ENCODE measurements around the gene ENAH. TPM values are rescaled to one million over a fixed set of nuclear protein-coding genes. Genes with fewer than 3 reads are reported as not detected.
A peak's percentile ranks its signal among the peaks of the same experiment; 100 is the strongest.

ENAH gene
- total RNA-seq, 1 experiment from 2014 or later: 130 TPM

DNA sequence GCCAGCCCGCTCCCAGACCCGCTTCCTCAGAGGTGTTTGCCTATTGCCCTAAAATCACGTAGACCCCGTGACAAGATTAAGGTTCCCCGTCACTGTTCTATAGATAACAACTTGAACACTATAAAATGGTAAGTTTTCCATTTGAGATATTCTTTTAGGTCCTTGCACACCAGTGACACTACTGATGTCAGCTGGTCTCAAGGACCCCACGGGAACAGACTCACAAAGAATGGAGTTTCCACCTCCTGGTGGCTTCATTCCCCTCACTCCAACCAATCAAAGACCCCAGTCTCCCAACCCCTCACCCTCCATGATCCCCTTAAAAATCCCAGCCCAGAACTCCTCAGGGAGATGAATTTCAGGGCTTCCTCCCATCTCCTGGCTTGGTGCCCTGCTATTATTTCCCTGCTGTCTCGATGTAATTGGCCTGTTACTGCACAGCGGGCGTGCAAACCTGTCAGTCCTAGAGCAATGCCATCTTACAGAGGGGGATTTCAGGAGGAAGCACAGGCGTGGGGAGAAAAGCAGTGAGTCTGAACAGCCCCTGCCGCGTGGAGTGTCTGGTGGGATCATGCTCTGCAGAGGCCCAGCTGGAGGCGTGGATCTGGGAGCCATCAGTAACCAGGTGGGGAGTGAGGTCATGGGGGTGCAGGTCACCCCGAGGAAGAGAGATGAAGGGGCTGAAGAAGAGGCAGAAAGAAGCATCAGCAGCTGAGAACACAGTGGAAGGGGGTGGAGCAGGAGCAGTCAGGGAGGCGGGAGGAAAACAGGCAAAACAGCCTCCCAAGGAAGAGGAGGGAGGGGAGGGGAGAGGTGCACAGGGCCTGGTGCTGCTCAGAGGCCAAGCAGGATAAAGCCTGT is 190.0 kb downstream of the ENAH start:
- no peak for DNase-seq (ENCODE audit: extremely low read depth, low read depth)

DNA sequence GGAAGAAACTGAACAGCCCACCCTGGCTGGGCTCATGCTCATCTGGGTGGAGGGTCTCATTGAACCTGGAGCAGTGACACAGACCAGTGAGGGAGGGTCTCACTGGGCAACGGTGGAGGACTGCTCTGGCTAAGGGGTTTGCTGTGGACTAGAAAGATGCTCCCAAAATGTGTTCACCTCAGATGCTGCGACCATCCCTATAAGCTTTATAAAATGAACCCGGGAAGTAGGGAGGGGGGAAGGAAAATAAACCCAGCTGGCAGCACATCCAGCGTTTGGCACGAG is 190.6 kb downstream of the ENAH start:
- DNase-seq (ENCODE audit: extremely low read depth, low read depth): no peak

DNA sequence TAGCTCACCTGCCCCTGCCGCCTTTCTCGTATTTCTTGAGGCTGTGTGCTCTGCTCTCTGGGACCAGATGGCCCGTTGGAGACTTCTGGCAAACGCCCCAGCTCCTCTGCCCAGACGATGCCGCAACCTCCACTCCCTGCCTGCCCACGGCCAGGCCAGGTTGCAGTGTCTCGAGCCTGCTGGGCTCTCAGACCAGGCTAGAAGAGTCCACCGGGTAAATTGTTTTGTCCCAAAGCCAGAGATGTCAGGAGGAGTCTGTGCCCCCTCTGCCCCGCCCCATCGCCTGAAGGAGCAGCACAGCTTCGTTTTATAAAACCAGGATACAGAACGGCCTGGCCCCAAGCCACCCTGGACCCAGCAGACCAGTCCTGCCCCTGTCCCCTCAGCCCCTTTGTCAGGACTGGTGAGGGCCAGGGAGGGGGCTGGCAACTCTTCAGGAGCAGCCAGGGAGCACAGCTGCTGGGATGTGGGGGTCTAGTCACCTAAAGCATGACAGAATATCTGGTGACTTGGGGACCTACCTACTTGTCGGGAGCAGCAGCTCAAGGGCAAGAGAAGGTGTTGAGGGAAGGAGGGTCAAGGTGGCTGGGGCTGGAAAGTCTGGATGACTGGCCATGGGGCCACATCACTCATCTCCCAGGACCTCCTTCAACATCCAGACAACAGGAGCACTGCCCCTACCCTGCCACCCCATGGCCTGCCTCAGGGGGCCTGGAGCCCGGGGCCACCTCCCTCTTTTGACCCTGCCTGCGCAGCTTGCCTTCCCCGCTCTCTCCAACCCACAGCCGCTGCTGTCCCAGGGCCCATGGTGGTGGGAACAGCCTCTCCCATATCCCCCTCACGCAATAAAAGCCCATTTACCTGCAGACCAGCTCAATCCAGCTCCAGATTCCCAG is 191.1 kb downstream of the ENAH start:
- DNase-seq (ENCODE audit: extremely low read depth, low read depth): no peak

DNA sequence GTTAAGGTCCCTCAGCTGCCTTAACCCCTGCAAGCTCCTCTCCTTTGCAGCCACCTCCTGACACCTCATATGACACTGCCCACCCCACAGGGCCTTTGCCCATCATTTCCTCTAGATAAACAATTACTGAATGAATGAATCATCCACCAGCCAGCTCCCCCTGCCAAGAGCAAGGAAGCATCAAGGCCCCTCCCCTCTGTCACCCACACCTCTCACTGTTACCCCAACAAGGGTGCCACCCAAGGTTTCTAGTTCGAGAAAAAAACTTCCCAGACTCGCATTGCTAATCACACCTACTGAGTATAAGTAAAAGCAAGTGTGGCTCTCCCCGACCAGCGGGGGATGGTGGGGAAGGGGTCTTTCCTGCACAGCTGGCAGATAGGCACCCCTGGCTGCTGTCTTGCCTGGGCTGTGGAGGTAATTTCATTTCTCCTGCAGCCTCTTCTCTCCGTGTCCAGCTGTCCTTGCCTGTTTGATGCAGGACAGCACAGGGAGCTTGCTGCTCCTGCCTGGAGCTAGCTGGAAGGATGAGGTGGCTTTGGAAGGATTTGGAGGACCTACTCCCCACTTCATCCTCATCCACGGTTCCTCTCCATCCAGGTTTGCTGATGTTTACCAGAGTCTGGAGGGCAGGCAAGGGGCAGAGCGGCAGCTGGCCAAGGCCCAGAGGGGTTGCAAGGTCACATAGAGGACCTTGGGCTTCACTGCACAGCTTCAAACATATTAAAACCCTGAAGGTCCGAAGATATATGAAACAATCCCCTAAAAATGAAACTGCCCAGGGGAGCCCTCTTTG is 192.0 kb downstream of the ENAH start:
- DNase-seq (ENCODE audit: extremely low read depth, low read depth): no peak

DNA sequence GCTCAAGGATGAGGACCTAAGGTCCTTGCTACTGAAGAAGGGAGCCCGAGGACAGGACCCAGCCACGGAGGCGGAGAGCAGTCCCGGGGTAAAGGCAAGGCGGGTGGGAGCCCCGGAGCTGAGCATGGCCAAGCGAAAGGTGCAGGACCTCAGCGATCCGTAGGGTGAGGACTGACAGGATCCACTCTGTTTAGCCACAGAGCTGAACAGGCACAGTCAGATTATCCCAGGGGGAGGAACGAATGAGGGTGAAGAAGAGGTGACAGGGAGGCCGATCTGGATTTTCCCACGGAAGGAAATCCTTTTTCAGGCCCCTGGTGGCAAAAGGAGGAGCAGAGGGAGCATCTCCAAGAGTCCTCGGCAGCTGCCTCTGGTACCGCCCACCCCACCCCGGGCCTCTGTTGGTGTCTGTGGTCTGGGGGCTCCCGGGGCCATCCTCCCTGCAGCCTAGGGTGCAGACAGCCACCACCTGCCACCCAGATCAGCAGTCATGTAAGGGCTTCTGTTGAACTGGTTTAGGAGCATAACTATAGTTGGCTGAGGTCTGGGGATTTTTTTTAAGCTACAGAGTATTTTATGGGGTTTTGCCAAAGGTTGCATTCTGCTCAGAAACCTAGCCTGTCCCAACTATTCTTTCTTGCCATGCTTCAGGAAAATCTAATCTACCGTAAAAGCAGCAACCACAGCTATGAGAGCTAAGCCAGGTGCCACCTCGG is 192.7 kb downstream of the ENAH start:
- DNase-seq (ENCODE audit: extremely low read depth, low read depth): no peak

DNA sequence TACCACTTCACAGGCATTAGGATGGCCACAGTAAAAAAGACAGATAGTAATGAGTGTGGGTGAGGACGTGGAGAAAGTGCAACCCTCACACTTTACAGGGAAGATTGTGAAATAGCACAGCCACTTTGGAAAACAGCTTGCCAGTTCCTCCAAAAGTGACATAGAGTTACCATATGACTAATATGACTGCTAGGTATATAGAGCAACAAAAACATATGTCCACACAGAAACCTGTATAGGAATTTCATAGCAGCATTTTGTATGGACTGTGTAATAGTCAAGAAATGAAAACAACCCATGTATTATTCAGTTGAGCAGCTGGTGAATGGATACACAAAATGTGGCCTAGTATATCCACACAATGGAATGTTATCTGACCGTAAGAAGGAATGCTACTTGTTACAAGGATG is 194.7 kb downstream of the ENAH start:
- DNase-seq (ENCODE audit: extremely low read depth, low read depth): no peak

DNA sequence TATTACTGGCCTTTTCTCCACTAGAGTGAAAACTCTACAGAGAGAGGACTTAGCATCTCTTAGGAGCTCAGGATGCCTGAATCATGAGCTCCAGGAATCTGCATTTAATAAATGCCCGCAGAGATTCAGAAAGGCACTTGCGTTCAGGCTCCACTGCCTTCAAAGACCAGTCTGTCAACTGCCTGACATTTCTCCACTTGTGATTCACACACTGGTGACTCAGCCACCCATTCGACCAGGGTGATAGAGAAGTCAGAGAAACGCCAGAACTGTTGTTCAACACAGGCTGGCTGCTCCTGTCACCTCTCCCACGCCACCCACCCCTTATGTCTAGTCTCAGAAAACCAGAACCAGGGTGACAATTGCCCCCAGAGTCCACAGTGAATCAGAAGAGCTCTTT is 198.2 kb downstream of the ENAH start:
- DNase-seq (ENCODE audit: extremely low read depth, low read depth): peak; percentile 79

DNA sequence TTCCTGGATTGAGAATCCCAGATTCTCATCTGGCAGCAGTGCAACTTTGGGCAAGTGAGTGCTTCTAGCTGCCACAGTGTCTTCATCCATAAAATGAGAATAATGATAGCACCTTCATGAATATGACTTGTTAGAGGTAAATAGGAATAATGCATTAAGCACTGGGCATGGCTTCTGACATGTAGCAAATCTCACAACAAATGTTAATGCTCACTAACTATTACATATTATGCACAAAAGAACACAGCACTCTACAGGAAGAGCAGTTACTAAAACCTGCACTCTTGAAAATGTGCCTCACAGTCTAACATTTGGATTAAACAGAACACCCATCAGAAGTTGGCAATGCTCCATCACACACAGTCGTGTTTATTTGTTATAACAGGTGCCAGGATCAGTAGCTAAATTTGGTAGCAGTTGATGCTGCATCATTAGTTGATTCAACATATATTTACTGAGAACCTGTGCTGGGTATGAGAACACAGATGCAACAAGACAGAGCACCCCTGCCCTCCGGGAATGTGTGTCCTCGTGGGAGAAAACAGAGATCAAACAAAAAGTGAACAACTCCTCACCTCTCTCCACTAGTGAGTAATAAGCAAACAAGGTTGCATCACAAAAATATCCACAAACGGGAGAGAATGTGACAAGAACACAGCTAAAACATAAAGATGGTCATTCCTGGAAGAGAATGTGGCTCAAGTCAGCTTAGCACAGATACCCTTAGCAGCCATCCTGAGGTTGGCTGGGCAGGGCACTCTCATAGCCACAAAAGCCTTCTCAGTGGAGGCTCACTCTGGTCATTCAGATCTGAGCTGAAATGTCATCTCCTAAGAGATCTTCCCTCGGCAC is 198.9 kb downstream of the ENAH start:
- no peak for DNase-seq (ENCODE audit: extremely low read depth, low read depth)

DNA sequence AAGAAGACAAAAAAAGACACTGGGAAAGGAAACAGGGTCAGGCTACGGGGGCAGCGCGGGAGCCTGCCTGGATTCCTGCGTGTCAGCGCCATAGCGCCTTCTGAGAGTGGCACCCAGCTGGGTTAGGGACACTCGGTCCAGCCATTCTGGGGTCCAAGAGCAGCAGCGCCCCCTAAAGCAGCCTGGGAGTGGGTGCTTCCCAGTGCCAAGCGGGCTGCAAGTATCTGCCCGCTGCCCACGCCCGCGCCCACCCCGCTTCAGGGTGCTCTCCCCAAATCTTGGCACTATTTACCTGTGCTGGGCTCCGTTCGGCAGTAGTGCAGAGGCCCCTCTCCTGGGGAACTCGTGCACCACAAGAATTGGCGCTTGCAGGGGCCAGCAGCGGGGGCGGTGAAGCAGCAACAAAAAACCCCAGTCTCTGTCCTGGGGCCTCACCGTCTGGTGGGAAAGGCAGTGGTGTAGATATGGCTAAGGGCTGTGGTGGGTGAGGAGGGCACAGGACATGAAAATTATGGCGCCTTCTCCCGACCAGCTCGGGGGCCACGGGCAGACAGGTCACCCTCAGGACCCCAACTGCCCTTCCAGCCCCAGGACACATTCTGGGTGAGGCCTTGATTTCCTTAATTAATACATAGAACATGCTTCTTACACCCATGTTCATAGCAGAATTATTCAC is 200.9 kb downstream of the ENAH start:
- DNase-seq (ENCODE audit: extremely low read depth, low read depth): no peak

DNA sequence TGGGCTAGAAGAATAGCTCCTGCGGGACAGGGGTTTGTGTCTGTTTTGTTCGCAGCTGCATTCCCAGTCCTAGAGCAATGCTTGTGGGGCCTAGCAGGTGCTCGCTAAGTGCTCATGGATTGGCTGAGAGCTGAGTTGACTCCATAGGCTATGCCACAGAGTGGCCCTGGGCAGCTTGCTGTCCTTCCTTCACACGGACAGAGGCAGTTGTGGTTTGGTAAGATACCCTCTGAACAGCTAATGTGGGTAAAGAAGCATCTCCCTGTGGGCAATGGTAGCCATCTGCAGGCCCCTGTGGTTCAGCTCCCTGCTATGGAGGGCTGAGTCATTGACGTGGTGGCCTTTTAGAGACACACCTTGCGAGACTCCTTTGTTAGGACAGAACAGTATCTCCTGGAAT is 201.6 kb downstream of the ENAH start:
- DNase-seq (ENCODE audit: extremely low read depth, low read depth): no peak

DNA sequence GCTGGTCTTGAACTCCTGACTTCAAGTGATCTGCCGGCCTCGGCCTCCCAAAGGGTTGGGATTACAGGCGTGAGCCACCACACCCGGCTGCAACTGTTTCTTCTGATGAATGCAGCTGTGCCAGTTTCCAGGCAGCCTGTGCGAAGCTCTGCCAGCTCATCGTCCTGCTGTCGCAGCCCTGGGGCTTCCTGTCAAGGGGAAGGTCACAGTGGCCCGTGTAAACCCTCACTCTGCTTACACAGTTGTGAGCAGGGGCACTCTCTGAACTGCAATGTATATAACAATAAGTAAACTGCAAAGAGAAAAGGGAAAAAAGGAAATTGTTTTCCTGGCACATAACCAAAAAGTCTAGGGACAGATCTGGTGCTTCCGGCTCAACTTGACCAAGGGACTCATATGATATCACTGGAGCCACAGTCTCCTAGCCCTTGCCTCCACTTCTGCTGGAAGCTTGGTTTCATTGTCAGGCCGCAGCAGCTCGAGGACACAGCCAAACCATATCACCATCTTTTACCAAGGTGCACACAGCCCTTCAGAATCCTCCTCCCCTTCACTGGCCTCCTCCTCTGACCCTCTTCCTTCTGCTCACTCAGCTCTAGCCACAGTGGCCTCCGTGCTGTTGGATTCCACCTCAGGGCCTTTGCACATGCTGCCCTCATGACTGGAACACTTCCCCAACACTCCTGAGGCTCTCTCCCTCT is 202.3 kb downstream of the ENAH start:
- DNase-seq (ENCODE audit: extremely low read depth, low read depth): no peak

DNA sequence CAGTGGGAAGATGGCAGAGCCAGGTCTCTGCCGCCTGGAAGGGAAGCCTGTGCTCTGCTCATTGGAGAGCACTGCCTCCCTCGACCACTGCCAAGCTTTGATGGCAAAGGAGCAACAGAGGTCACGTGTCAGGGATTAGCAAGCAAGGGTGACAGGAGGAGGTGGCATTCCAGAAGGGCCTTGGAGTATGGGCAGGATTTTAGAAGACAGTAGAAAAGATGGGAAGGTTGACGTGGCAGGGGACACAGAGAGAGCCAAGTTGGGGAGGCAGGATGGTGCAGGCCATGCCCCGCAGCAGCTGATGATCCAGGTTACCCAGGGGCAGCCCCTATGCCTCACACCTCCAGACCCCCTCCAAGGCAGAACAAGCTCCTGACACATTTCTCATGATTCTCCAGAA is 203.1 kb downstream of the ENAH start:
- no peak for DNase-seq (ENCODE audit: extremely low read depth, low read depth)

DNA sequence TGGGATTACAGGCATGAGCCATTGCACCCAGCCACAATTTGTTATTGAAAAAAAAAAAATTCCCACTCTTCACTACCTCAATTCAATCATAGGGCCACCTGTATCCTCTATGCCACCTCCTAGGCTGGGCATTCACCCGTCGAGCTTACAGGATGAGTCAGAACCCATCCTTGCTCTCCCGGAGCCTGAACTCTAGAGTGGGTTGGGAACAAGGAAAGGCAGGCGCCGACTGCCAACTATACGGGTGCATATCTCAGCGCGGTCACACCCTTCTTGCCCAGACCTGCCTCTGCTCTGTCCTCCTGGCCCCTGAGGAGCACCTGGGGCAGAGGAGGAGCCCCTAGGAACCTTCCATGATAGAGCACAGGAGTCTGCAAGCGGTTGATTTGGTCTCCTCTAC is 203.7 kb downstream of the ENAH start:
- DNase-seq (ENCODE audit: extremely low read depth, low read depth): no peak

DNA sequence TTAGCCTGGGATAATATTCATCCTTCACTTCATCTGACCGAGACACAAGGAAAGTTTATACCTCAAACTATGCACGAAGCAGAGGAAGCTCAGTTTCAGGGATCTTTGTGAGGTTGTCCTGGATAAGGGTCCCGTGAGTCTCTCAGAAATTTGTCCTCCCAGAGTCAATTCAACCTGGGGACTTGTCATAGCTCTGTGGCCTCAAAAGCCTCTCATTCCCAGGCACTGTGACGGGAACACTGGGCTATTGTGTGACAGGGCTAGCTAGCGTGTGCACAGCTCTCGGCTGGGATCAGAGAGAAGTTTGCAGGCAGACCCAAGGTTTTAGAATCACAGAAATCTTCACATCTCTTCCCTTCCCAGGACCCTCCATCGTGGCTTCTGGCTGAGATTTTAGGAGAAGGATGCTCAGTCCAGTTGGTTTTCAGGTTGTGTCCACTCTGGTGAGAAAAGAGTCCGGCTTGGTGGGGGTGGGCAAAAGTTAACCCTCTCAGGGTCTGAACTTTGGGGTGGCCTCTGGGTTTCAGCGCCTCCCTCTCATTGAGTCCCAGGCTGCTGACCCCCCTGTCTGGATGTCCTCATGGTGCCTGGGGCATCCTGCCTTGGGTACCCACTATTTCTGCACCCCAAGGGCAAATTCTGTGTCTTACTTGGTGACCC is 204.6 kb downstream of the ENAH start:
- no peak for DNase-seq (ENCODE audit: extremely low read depth, low read depth)

DNA sequence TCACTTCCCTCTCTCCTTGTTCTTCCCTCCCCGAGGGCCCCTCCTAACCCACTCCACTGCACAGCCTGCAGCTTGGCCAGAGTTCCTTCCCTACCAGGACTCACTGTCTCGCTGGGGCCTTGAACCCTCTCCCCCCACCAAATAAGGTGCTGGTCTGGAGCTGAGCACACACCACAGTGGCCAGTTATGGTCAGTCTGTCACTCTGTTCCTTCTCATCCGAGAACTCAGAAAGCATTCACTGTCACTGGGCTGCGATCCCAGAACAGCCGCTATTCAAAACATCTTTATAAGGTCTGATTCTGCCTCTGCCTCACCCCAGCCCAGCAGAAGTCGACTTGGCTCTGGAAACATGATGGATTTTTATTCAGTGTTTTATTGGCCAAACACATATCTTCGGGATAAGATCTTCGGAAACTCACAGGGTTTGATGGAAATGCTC is 205.3 kb downstream of the ENAH start:
- DNase-seq (ENCODE audit: extremely low read depth, low read depth): no peak

DNA sequence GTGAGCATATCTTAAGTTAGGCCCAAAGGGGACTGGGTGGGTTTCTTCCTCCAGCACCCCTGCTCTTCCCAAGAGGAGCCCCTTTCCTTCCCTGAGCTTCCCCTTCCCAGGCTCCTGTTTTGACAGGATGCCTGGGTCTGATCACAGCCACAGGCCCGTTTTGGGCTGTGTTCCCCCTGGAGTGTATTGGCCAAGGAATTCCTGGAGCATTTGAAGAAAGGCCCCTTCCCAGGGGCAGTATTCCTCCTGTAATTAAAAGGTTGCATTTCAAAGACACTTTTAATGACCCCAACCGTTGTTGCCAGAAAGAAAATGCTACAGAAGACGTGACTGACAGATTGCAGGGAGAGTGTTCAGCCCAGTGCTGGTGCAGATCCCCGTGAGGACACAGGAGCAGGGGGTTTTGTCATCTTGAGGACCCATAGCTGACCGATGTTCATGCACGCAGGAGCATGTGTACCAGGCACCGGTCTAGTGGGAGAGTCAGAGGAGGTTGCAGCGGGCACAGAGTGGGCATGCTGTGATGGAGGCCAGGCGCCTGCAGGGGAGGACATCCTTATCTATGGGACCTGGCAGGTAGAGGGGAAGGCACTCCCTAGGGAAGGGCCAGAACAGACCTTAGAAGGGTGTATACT is 205.8 kb downstream of the ENAH start:
- DNase-seq (ENCODE audit: extremely low read depth, low read depth): no peak

DNA sequence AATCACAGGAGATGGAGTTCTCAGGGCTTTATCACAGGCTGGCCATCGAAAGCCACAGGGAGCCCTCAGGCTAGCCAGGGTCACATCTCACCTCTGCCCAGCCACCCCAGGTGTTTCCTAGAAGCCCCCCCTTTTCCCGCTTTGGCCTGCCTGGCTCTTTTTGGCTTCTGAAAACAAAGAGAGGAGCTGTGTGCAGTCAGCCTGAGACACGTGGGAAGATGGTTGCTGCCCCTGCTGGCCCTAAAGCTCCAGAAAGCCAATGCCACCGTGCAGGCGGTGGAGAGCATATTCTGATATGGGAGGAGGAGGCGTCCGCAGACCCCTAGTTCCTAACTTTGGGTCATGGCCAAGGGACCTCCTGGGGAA is 206.3 kb downstream of the ENAH start:
- DNase-seq (ENCODE audit: extremely low read depth, low read depth): no peak
